PFSK-1 (cell line): ENCODE results near the gene NOXA1.

Experiments
- FOXP2 ChIP-seq: optimal IDR thresholded peaks from 2 replicates; pipeline ENCODE3; 2011; ENCODE audit warnings: borderline replicate concordance, control low read depth, inconsistent platforms; ENCODE audit not compliant: insufficient read depth; ENCODE audit errors: extremely low read length, extremely low read depth
- POLR2AphosphoS5 ChIP-seq: IDR thresholded peaks from 2 replicates; pipeline ENCODE4 v1.6.1; 2012; ENCODE audit warnings: low read depth, mild to moderate bottlenecking, control low read depth, low read length, moderate library complexity
- SIN3A ChIP-seq: IDR thresholded peaks from 2 replicates; pipeline ENCODE4 v1.6.1; 2012; ENCODE audit warnings: mild to moderate bottlenecking, low read length, moderate library complexity, borderline replicate concordance; ENCODE audit not compliant: insufficient read depth
- TAF1 ChIP-seq: IDR thresholded peaks from 2 replicates; pipeline ENCODE4 v1.6.1; 2012; ENCODE audit warnings: low read length, control low read depth, borderline replicate concordance; ENCODE audit not compliant: insufficient read depth
- TF ChIP-seq, protein P1 (sequence below), 2 experiments: IDR thresholded peaks; 2 replicates each; pipeline versions ENCODE4 v1.6.1 to v1.8.0; 2011 to 2012; ENCODE audit warnings: low read depth in 2 of 2, low read length in 2 of 2, control low read depth in 1 of 2, inconsistent platforms in 1 of 2, mild to moderate bottlenecking in 1 of 2, moderate library complexity in 1 of 2; ENCODE audit not compliant: insufficient read depth in 1 of 2

NOXA1 gene

DNA sequence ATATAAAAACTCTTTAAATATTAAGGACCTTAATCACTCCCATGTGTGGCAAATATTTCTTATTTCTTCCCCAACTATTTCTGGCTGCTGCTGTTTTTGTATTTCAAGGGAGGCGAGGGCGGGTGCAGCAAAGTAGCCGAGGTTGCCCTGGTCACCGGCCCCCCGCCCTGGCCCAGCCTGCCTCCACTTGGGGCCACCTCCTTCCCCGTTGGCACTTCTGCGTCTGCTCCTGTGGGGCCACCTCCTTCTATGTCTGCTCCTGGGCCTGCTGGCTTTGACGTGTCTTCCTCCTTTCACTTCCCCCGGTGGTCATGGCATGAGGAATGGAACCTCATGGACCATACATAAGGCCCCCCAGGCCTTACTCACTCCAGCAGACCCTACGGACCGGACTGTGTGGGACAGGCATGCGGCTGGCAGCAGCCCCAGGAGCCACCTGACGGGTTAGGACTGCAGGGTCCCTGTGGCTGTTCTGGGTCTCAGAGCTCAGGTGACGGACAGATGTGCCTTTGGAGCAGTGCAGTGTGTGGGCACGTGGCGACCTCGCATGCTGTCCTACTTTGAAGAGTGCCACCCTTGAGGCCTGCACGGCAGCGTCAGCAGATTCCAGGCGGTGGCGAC, 23.8 kb downstream of the NOXA1 start:
- TF ChIP-seq FOXP2: no peak
- TF ChIP-seq SIN3A: no peak
- TF ChIP-seq TAF1: no peak
- TF ChIP-seq, protein P1, sequence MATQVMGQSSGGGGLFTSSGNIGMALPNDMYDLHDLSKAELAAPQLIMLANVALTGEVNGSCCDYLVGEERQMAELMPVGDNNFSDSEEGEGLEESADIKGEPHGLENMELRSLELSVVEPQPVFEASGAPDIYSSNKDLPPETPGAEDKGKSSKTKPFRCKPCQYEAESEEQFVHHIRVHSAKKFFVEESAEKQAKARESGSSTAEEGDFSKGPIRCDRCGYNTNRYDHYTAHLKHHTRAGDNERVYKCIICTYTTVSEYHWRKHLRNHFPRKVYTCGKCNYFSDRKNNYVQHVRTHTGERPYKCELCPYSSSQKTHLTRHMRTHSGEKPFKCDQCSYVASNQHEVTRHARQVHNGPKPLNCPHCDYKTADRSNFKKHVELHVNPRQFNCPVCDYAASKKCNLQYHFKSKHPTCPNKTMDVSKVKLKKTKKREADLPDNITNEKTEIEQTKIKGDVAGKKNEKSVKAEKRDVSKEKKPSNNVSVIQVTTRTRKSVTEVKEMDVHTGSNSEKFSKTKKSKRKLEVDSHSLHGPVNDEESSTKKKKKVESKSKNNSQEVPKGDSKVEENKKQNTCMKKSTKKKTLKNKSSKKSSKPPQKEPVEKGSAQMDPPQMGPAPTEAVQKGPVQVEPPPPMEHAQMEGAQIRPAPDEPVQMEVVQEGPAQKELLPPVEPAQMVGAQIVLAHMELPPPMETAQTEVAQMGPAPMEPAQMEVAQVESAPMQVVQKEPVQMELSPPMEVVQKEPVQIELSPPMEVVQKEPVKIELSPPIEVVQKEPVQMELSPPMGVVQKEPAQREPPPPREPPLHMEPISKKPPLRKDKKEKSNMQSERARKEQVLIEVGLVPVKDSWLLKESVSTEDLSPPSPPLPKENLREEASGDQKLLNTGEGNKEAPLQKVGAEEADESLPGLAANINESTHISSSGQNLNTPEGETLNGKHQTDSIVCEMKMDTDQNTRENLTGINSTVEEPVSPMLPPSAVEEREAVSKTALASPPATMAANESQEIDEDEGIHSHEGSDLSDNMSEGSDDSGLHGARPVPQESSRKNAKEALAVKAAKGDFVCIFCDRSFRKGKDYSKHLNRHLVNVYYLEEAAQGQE (IDR thresholded peaks at IDR 0.05; ENCODE audit: insufficient read depth in 1 of 2, low read depth in 2 of 2, low read length in 2 of 2): no peak
- no peak for TF ChIP-seq POLR2AphosphoS5

- TF ChIP-seq POLR2AphosphoS5: no peak
- TF ChIP-seq SIN3A: no peak
- TF ChIP-seq FOXP2: no peak
- TF ChIP-seq, protein P1 (IDR thresholded peaks at IDR 0.05; ENCODE audit: insufficient read depth in 1 of 2, low read depth in 2 of 2, low read length in 2 of 2): no peak
- no peak for TF ChIP-seq TAF1
These were observed 24.8 kb downstream of the NOXA1 start for GRCh38 chr9:137447722-137448601.

DNA sequence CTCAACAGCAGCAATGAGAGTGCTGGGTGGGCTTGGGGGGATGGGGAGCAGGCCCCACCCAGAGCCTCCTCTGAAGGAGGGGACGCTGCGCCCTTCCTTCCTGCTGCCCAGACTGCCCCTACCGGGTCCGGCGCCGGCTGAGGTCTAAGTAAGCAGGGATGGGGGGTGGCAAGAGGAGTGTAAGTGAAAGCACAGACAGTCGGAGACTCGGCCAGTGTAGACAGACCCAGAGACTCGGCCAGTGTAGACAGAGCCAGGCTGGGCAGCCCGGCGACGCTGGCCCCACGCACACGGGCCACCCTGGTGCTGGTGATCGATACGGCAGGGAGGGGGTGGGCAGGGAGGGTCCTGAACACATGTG, 25.4 kb downstream of the NOXA1 start:
- TF ChIP-seq TAF1 (no peak), POLR2AphosphoS5 (no peak), FOXP2 (no peak), SIN3A (no peak)
- TF ChIP-seq, protein P1 (IDR thresholded peaks at IDR 0.05; ENCODE audit: insufficient read depth in 1 of 2, low read depth in 2 of 2, low read length in 2 of 2): no peak

GRCh38 chr9:137449081-137449844, 26.1 kb downstream of the NOXA1 start:
- TF ChIP-seq SIN3A: no peak
- no peak for TF ChIP-seq POLR2AphosphoS5
- TF ChIP-seq, protein P1 (IDR thresholded peaks at IDR 0.05; ENCODE audit: insufficient read depth in 1 of 2, low read depth in 2 of 2, low read length in 2 of 2): no peak
- TF ChIP-seq FOXP2: no peak
- TF ChIP-seq TAF1: no peak
